Gastroesophageal sphincter (tissue), 4 donors: ENCODE measurements around the gene MYO3B. TPM values are rescaled to one million over a fixed set of nuclear protein-coding genes. Genes with fewer than 3 reads are reported as not detected.
"Not testable (repeated sequence)": the region's sequence is repeated elsewhere in the genome, so short reads cannot be mapped to it uniquely, and the experiment has no call there.

ENCODE experiments used
- ATAC-seq: fragments of 150-250 bp; one replicate; pipeline ENCODE4 v1.9.1; 2016; ENCODE audit warnings: mild to moderate bottlenecking, moderate library complexity
- H3K27ac ChIP-seq, 4 donors: fragments of 200-600 bp; sonication (generic) in 3 of 4; 1 replicate in 3 of 4; 2 replicates in 1 of 4; pipeline ENCODE4 v1.5.1; 2016 to 2019
- H3K27me3 ChIP-seq: fragments of 200-600 bp; sonication (generic); one replicate; pipeline ENCODE4 v1.5.1; 2019
- H3K36me3 ChIP-seq, 2 donors: fragments of 200-600 bp; sonication (generic); one replicate each; pipeline ENCODE4 v1.5.1; 2019; ENCODE audit warnings: control low read depth in 1 of 2
- H3K4me1 ChIP-seq, 3 donors: fragments of 200-600 bp; sonication (generic); 1 replicate in 2 of 3; 2 replicates in 1 of 3; pipeline ENCODE4 v1.5.1; 2016 to 2019; ENCODE audit warnings: control low read depth in 2 of 3
- H3K4me3 ChIP-seq, 2 donors: fragments of 200-600 bp; sonication (generic); one replicate each; pipeline ENCODE4 v1.5.1; 2019; ENCODE audit warnings: mild to moderate bottlenecking in 1 of 2, moderate library complexity in 1 of 2
- H3K9me3 ChIP-seq, 3 donors: fragments of 200-600 bp; sonication (generic); one replicate each; pipeline ENCODE4 v1.5.1; 2017 to 2019; ENCODE audit warnings: control low read depth in 2 of 3
- EP300 ChIP-seq: sonication (generic); formaldehyde crosslinking; IDR thresholded peaks from one replicate; pipeline ENCODE4 v1.6.1; 2017; ENCODE audit warnings: antibody characterized with exemption, mild to moderate bottlenecking
- POLR2A ChIP-seq, 2 donors: fragments of 450-650 bp; IDR thresholded peaks; one replicate each; pipeline ENCODE4 v1.6.1; 2017; ENCODE audit warnings: antibody characterized with exemption in 2 of 2, mild to moderate bottlenecking in 2 of 2, moderate library complexity in 1 of 2
- POLR2AphosphoS5 ChIP-seq: sonication (generic); formaldehyde crosslinking; IDR thresholded peaks from one replicate; pipeline ENCODE4 v1.6.1; 2017; ENCODE audit warnings: antibody characterized with exemption
- WGBS, 2 donors: methylation state at CpG; one replicate each; pipeline ENCODE4 v1.1.5; 2018; ENCODE audit warnings: low coverage in 1 of 2; 5-methylcytosine and 5-hydroxymethylcytosine counted together
- total RNA-seq, 4 donors: library from RNA; depleted of rRNA; stranded (reverse); fragments of >200 nt; gene quantifications; one replicate each; pipeline ENCODE4 v1.1.0, GENCODE V29; 2016
- TF ChIP-seq, protein P1 (sequence below), 4 experiments: fragments of 200-600 bp in 2 of 4; fragments of 450-650 bp in 2 of 4; sonication (generic) in 1 of 4; IDR thresholded peaks; one replicate each; pipeline ENCODE4 v1.5.1; 2017 to 2019; ENCODE audit warnings: antibody characterized with exemption in 4 of 4, mild to moderate bottlenecking in 2 of 4, moderate library complexity in 2 of 4

MYO3B gene
- total RNA-seq, 4 donors from 2014 or later = not detected

DNA sequence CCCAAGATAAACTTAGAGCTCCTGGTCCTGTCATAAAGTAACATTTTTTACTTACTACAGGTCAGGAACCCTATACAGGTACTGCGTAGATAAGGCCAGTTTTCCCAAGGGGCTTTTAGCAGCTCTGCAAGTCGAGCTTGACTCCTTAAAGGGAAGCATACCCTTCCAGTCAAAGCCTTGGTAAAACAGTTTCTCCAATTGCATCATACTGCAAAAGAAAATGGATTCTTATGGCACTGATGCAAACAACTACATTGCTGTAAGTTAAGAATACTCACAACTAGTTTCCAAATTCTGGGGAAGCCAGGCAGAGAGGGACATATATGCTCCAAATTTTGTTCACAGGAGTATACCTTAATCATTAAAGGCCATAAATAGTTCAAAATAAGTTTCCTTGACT lies 31.0 kb downstream of the MYO3B start:
- Histone ChIP-seq H3K9me3 (no peaks in the 10 kb centered on the region), H3K27me3 (no peaks in the 10 kb centered on the region), H3K4me1 (no peaks in the 10 kb centered on the region), H3K36me3 (no peaks in the 10 kb centered on the region), H3K27ac (no peak overlapping the region), H3K4me3 (no peak overlapping the region)
- ATAC-seq = no peak
- TF ChIP-seq EP300 (no peak), POLR2A (IDR thresholded peaks at IDR 0.05) (no peak), POLR2AphosphoS5 (no peak)
- TF ChIP-seq, protein P1, sequence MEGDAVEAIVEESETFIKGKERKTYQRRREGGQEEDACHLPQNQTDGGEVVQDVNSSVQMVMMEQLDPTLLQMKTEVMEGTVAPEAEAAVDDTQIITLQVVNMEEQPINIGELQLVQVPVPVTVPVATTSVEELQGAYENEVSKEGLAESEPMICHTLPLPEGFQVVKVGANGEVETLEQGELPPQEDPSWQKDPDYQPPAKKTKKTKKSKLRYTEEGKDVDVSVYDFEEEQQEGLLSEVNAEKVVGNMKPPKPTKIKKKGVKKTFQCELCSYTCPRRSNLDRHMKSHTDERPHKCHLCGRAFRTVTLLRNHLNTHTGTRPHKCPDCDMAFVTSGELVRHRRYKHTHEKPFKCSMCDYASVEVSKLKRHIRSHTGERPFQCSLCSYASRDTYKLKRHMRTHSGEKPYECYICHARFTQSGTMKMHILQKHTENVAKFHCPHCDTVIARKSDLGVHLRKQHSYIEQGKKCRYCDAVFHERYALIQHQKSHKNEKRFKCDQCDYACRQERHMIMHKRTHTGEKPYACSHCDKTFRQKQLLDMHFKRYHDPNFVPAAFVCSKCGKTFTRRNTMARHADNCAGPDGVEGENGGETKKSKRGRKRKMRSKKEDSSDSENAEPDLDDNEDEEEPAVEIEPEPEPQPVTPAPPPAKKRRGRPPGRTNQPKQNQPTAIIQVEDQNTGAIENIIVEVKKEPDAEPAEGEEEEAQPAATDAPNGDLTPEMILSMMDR (IDR thresholded peaks at IDR 0.05) = no peak
- WGBS, 2 donors = 72 to 83% methylated on average over 2 of the region's 2 CpGs

DNA sequence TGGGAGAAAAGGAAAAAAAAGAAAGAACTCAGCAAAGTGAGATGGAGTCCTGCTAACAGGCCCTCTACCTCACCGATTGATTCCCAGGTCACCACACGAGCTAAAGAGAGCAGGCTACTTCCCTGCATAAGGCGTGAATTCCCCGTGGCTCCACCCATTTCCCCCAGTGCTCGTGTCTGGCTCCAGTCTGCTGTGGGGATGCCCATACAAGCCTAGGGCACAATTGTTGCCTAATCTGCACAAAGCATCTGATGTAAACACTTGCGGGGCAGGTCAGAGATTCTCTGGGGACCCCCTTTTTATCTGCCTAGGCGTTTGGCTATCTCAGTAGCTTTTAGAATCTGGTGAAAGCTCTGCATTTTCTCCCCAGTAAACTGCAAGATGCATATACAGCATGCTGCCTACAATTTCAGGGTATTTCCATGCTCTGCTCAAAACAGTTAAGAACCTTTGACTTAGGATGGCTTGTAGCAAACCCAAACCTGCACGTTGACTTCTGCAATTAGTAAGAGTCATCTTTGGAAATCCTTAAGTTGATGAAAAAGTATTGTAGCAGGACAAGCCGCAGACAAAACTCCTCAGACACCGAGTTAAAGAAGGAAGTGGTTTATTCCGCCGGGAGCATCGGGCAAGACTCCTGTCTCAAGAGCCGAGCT lies 34.8 kb downstream of the MYO3B start:
- 37% methylated on average over 6 to 7 of the region's 14 CpGs for WGBS, 2 donors
- Histone ChIP-seq H3K4me1 (peaks cover 0 to 5% (median 0%) of the 10 kb centered on the region in 3 donors), H3K27me3 (no peaks in the 10 kb centered on the region), H3K27ac (no peak overlapping the region), H3K9me3 (no peaks in the 10 kb centered on the region), H3K36me3 (no peaks in the 10 kb centered on the region), H3K4me3 (no peak overlapping the region)
- TF ChIP-seq POLR2AphosphoS5 (no peak), POLR2A (IDR thresholded peaks at IDR 0.05) (no peak), EP300 (no peak)
- TF ChIP-seq, protein P1 (IDR thresholded peaks at IDR 0.05) = no peak
- no peak for ATAC-seq

DNA sequence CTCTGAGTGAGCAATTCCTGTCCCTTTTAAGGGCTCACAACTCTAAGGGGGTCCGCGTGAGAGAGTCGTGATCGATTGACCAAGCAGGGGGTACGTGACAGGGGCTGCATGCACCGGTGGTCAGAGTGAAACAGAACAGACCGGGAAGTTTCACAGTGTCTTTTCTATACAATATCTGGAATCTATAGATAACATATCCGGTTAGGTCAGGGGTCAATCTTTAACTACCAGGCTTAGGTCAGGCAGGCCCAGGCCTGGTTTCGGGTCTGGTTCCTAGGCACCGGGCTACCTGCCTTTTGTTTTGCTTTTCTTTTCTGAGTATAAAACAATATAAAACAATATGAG lies 35.3 kb downstream of the MYO3B start:
- not testable (repeated sequence) for H3K27ac ChIP-seq, H3K36me3 ChIP-seq, H3K4me3 ChIP-seq, ATAC-seq, H3K9me3 ChIP-seq, H3K4me1 ChIP-seq, H3K27me3 ChIP-seq
- 39 to 67% methylated on average over 1 to 4 of the region's 10 CpGs for WGBS, 2 donors

DNA sequence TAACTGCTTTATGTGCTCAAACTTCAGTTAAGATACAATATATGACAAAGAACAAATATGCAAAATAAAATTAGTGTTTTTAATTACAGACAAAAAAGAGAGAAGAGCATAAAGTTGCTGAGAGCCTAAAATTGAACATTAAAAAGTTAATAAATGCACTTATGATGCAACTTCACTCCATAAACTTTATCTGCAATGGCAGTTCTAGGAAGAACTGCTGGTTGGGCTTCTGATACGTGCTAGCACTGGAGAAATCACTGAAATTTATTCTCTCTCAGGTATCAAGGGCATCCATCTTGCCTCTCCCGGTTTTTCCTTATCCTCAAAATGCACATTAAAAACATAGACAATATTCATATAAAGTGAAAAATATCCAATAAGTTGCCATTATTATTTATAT lies 35.7 kb downstream of the MYO3B start:
- Histone ChIP-seq H3K27me3 (no peaks in the 10 kb centered on the region), H3K27ac (no peak overlapping the region), H3K4me1 (peaks cover 0 to 14% (median 0%) of the 10 kb centered on the region in 3 donors), H3K36me3 (no peaks in the 10 kb centered on the region), H3K9me3 (no peaks in the 10 kb centered on the region), H3K4me3 (no peak overlapping the region)
- WGBS, 2 donors = 54 to 72% methylated on average over 2 of the region's 2 CpGs
- TF ChIP-seq POLR2AphosphoS5 = no peak
- TF ChIP-seq POLR2A (IDR thresholded peaks at IDR 0.05) = no peak
- TF ChIP-seq, protein P1 (IDR thresholded peaks at IDR 0.05) = no peak
- no peak for TF ChIP-seq EP300
- no peak for ATAC-seq

GRCh38 chr2:170214309-170214948 lies 36.5 kb downstream of the MYO3B start:
- ATAC-seq = no peak
- no peak for TF ChIP-seq POLR2AphosphoS5

GRCh38 chr2:170215021-170215420 lies 37.1 kb downstream of the MYO3B start:
- 76 to 77% methylated on average over 2 of the region's 2 CpGs for WGBS, 2 donors
- H3K4me1 ChIP-seq = peaks cover 0 to 14% (median 0%) of the 10 kb centered on the region in 3 donors
- H3K36me3 ChIP-seq = no peaks in the 10 kb centered on the region
- H3K4me3 ChIP-seq = no peak overlapping the region
- no peak for ATAC-seq
- no peaks in the 10 kb centered on the region for H3K9me3 ChIP-seq
- H3K27me3 ChIP-seq = no peaks in the 10 kb centered on the region
- TF ChIP-seq, protein P1 (IDR thresholded peaks at IDR 0.05) = no peak
- no peak for TF ChIP-seq POLR2AphosphoS5
- no peak for TF ChIP-seq POLR2A (IDR thresholded peaks at IDR 0.05)
- TF ChIP-seq EP300 = no peak
- no peak overlapping the region for H3K27ac ChIP-seq

More at GRCh38 chr2:170214309-170214948, 36.5 kb downstream of the MYO3B start:
- H3K36me3 ChIP-seq = no peaks in the 10 kb centered on the region
- H3K9me3 ChIP-seq = no peaks in the 10 kb centered on the region
- H3K27me3 ChIP-seq = no peaks in the 10 kb centered on the region
- peaks cover 0 to 14% (median 0%) of the 10 kb centered on the region in 3 donors for H3K4me1 ChIP-seq
- no peak overlapping the region for H3K27ac ChIP-seq
- H3K4me3 ChIP-seq = no peak overlapping the region
- 56 to 66% methylated on average over 3 to 6 of the region's 7 CpGs for WGBS, 2 donors
